SK-N-SH (cell line): ENCODE measurements around the gene AMHR2. TPM values are rescaled to one million over a fixed set of nuclear protein-coding genes. Genes with fewer than 3 reads are reported as not detected.
A peak's percentile ranks its signal among the peaks of the same experiment; 100 is the strongest.

ENCODE experiments used
- CTCF ChIA-PET: fragments of 300-600, 350-600 bp; formaldehyde crosslinking; extraction: SDS; loops from one replicate; lab custom pipeline; 2021; lab: Yijun Ruan, JAX
- POLR2A ChIA-PET: fragments of 350-600 bp; sonication (Branson Sonifier 250); formaldehyde crosslinking; extraction: SDS; loops from one replicate; lab custom pipeline; 2020; ENCODE audit warnings: antibody characterized with exemption, inconsistent platforms; lab: Yijun Ruan, JAX
- DNase-seq: peaks from one replicate; pipeline ENCODE4 v3.0.0; 2012
- H2AFZ ChIP-seq: fragments of 200-600 bp; sonication (generic); 2 replicates; pipeline ENCODE4 v1.8.1; 2016; ENCODE audit warnings: antibody characterized with exemption, mild to moderate bottlenecking, low read depth
- H3F3A ChIP-seq: fragments of 200-600 bp; sonication (generic); replicated peaks from 2 replicates; pipeline ENCODE3; 2016; ENCODE audit warnings: antibody characterized with exemption, mild to moderate bottlenecking; ENCODE audit not compliant: insufficient read depth
- H3K27ac ChIP-seq, 2 experiments: fragments of 200-500 bp in 1 of 2; fragments of 200-600 bp in 1 of 2; sonication (Bioruptor generic) in 1 of 2; sonication (generic), shearing (Covaris generic) in 1 of 2; 2 replicates each; pipeline versions ENCODE4 v1.5.1 to v1.6.1; 2014 to 2016; ENCODE audit warnings: low read depth in 2 of 2, inconsistent platforms in 1 of 2, low read length in 1 of 2, mild to moderate bottlenecking in 1 of 2, mixed read lengths in 1 of 2
- H3K27me3 ChIP-seq: fragments of 200-600 bp; sonication (generic), shearing (Covaris generic); 2 replicates; pipeline ENCODE4 v1.6.1; 2016; ENCODE audit warnings: mixed run types; ENCODE audit not compliant: insufficient read depth
- H3K36me3 ChIP-seq, 2 experiments: fragments of 200-500 bp in 1 of 2; fragments of 200-600 bp in 1 of 2; sonication (Bioruptor generic) in 1 of 2; sonication (generic) in 1 of 2; replicated peaks in 1 of 2; 2 replicates each; pipeline versions ENCODE3 to v1.5.1; 2014 to 2016; ENCODE audit warnings: low read length in 1 of 2, mild to moderate bottlenecking in 1 of 2; ENCODE audit not compliant: insufficient read depth in 2 of 2, control insufficient read depth in 1 of 2
- H3K4me1 ChIP-seq, 2 experiments: fragments of 200-500 bp in 1 of 2; fragments of 200-600 bp in 1 of 2; sonication (Bioruptor generic) in 1 of 2; sonication (generic), shearing (Covaris generic) in 1 of 2; 2 replicates each; pipeline versions ENCODE4 v1.5.1 to v1.6.1; 2014 to 2016; ENCODE audit warnings: low read depth in 1 of 2, low read length in 1 of 2, mixed run types in 1 of 2; ENCODE audit not compliant: insufficient read depth in 2 of 2, control insufficient read depth in 1 of 2
- H3K4me2 ChIP-seq: fragments of 200-600 bp; sonication (generic), shearing (Covaris generic); 2 replicates; pipeline ENCODE4 v1.6.1; 2017; ENCODE audit warnings: mixed run types
- H3K4me3 ChIP-seq, 2 experiments: fragments of 200-500 bp in 1 of 2; fragments of 200-600 bp in 1 of 2; sonication (Bioruptor generic) in 1 of 2; sonication (generic), shearing (Covaris generic) in 1 of 2; 2 replicates each; pipeline versions ENCODE4 v1.5.1 to v1.8.1; 2014 to 2016; ENCODE audit warnings: low read depth in 2 of 2, inconsistent platforms in 1 of 2, low read length in 1 of 2, mild to moderate bottlenecking in 1 of 2, mixed read lengths in 1 of 2, moderate library complexity in 1 of 2
- H3K79me2 ChIP-seq: fragments of 200-600 bp; sonication (generic); 2 replicates; pipeline ENCODE4 v1.8.1; 2017; ENCODE audit warnings: mild to moderate bottlenecking; ENCODE audit not compliant: insufficient read depth
- H3K9ac ChIP-seq: fragments of 200-600 bp; sonication (generic); 2 replicates; pipeline ENCODE4 v1.6.1; 2017; ENCODE audit warnings: mixed run types
- H3K9me2 ChIP-seq: fragments of 200-600 bp; sonication (generic); 2 replicates; pipeline ENCODE4 v1.6.1; 2017; ENCODE audit warnings: mixed run types
- H3K9me3 ChIP-seq: fragments of 200-600 bp; sonication (generic); 2 replicates; pipeline ENCODE4 v1.6.1; 2017; ENCODE audit warnings: mixed run types, mild to moderate bottlenecking, moderate library complexity
- H4K20me1 ChIP-seq: fragments of 200-600 bp; sonication (generic); 2 replicates; pipeline ENCODE4 v1.6.1; 2017; ENCODE audit warnings: mild to moderate bottlenecking, mixed run types; ENCODE audit not compliant: insufficient read depth
- FOSL2 ChIP-seq: IDR thresholded peaks from 2 replicates; pipeline ENCODE4 v1.4.0; 2012; ENCODE audit warnings: low read depth, mild to moderate bottlenecking, moderate library complexity, borderline replicate concordance
- FOXM1 ChIP-seq: IDR thresholded peaks from 2 replicates; pipeline ENCODE4 v1.4.0; 2012; ENCODE audit warnings: low read depth, mild to moderate bottlenecking
- JUND ChIP-seq: IDR thresholded peaks from 2 replicates; pipeline ENCODE4 v1.4.0; 2012
- MXI1 ChIP-seq: IDR thresholded peaks from 2 replicates; pipeline ENCODE4 v1.6.1; 2012; ENCODE audit warnings: mild to moderate bottlenecking, low read depth, low read length, improper control_type of control experiment
- POLR2AphosphoS5 ChIP-seq: IDR thresholded peaks from 2 replicates; pipeline ENCODE4 v1.6.1; 2012; ENCODE audit warnings: low read depth, low read length
- REST ChIP-seq: IDR thresholded peaks from 2 replicates; pipeline ENCODE4 v1.6.1; 2012; ENCODE audit warnings: mild to moderate bottlenecking, low read depth, low read length, moderate library complexity
- RFX5 ChIP-seq: IDR thresholded peaks from 2 replicates; pipeline ENCODE4 v1.6.1; 2012; ENCODE audit warnings: mild to moderate bottlenecking, improper control_type of control experiment, low read length
- TCF12 ChIP-seq: IDR thresholded peaks from 2 replicates; pipeline ENCODE4 v1.4.0; 2012
- USF1 ChIP-seq: IDR thresholded peaks from 2 replicates; pipeline ENCODE4 v1.4.0; 2012; ENCODE audit warnings: low read depth, borderline replicate concordance
- USF2 ChIP-seq: fragments of 150-350 bp; IDR thresholded peaks from 2 replicates; pipeline ENCODE4 v1.6.1; 2017; ENCODE audit warnings: antibody characterized with exemption, low read length, low read depth, borderline replicate concordance
- WGBS: methylation state at CpG from one replicate; pipeline ENCODE4 v1.1.6; 2017; ENCODE audit warnings: low lambda C conversion rate; 5-methylcytosine and 5-hydroxymethylcytosine counted together
- polyA plus RNA-seq, 3 experiments: library from polyadenylated mRNA; depleted of rRNA; stranded (reverse); fragments of >200 nt; gene quantifications; 2 replicates each; pipeline ENCODE4 v1.2.3, GENCODE V29; 2012

The AMHR2 gene
- polyA plus RNA-seq, 1 of the 3 experiments (the other 2 are of a cell fraction) = 0.03 TPM

GRCh38 chr12:53479331-53479730 lies 55.7 kb downstream of the AMHR2 start:
- TF ChIP-seq TCF12 (no peak), FOXM1 (no peak), MXI1 (no peak), USF2 (no peak), POLR2AphosphoS5 (no peak), FOSL2 (no peak), RFX5 (no peak), JUND (no peak), REST (no peak)
- H3K9me3 ChIP-seq = no peaks in the 10 kb centered on the region
- no peak overlapping the region for H3K4me2 ChIP-seq
- peaks cover 92% of the 10 kb centered on the region for H4K20me1 ChIP-seq
- ChIA-PET CTCF (interaction anchor here (0.8 to 1.8 kb wide), 5 partner anchors 9 to 154 kb away, joined by 3 to 6 read pairs (median 3); no protein-coding TSS in a partner anchor), POLR2A (no interaction called here)
- DNase-seq = no peak
- peak overlapping the region; percentile 39 to 46 for H3K27ac ChIP-seq
- H3K27me3 ChIP-seq = no peaks in the 10 kb centered on the region
- peaks cover 0 to 5% of the 10 kb centered on the region in 2 experiments; a peak in 2 of 4 replicates for H3K4me1 ChIP-seq
- H3F3A ChIP-seq = peaks cover 97% of the 10 kb centered on the region
- no peaks in the 10 kb centered on the region for H3K9me2 ChIP-seq
- 88% methylated on average over 5 of the region's 5 CpGs for WGBS
- H2AFZ ChIP-seq = no peak overlapping the region
- H3K36me3 ChIP-seq = peaks cover 89 to 95% of the 10 kb centered on the region in 2 experiments
- H3K9ac ChIP-seq = no peak overlapping the region
- no peak overlapping the region for H3K4me3 ChIP-seq
- H3K79me2 ChIP-seq = peaks cover 54% of the 10 kb centered on the region

- TF ChIP-seq POLR2AphosphoS5 (peak; percentile 74; the same call in 1 of the 2 replicates), USF1 (no peak)
- no peak for DNase-seq
- Histone ChIP-seq H3F3A (peaks cover 86% of the 10 kb centered on the region), H2AFZ (no peak overlapping the region), H3K27ac (peak overlapping the region; percentile 43 to 50; a peak in 3 of 4 replicates), H3K9me2 (no peaks in the 10 kb centered on the region), H3K27me3 (no peaks in the 10 kb centered on the region), H3K4me1 (peaks cover 0 to 5% of the 10 kb centered on the region in 2 experiments; a peak in 2 of 4 replicates), H3K36me3 (peaks cover 84% of the 10 kb centered on the region in 2 experiments), H3K4me2 (no peak overlapping the region), H3K79me2 (peaks cover 40% of the 10 kb centered on the region), H3K9ac (no peak overlapping the region), H4K20me1 (peaks cover 77% of the 10 kb centered on the region), H3K4me3 (no peak overlapping the region), H3K9me3 (no peaks in the 10 kb centered on the region)
- CTCF ChIA-PET = interaction anchor here (1.0 to 3.2 kb wide), 10 partner anchors 11 to 155 kb away, joined by 3 to 25 read pairs (median 4); partner anchors contain the start of gene TARBP2
- POLR2A ChIA-PET = interaction anchor here (1.5 to 4.4 kb wide), 5 partner anchors 11 to 28 kb away, joined by 5 to 28 read pairs (median 12); partner anchors contain the start of gene TARBP2
- 76% methylated on average over 11 of the region's 12 CpGs for WGBS
These were observed 57.1 kb downstream of the AMHR2 start for GRCh38 chr12:53480491-53481442.

Other genes with a start within 250 kb of the AMHR2 start
- gene ZNF740, start 243.1 kb upstream of the AMHR2 start, polyA plus RNA-seq (2012; rRNA removed) = 14.6 and 21.8 TPM in 2 replicates
- gene CSAD, start 242.9 kb upstream of the AMHR2 start, polyA plus RNA-seq (2012; rRNA removed) = 32.2 and 45.4 TPM in 2 replicates
- 0.25 and 0.31 TPM in 2 replicates for gene ITGB7, start 216.6 kb upstream of the AMHR2 start, polyA plus RNA-seq (2012; rRNA removed)
- gene RARG, start 191.6 kb upstream of the AMHR2 start, polyA plus RNA-seq (2012; rRNA removed) = 35.0 and 36.6 TPM in 2 replicates
- gene ESPL1, start 155.6 kb upstream of the AMHR2 start, polyA plus RNA-seq (2012; rRNA removed) = 6.9 and 8.6 TPM in 2 replicates
- 1,198 and 1,880 TPM in 2 replicates for gene PFDN5, start 128.3 kb upstream of the AMHR2 start, polyA plus RNA-seq (2012; rRNA removed)
- 93.5 and 101 TPM in 2 replicates for gene MYG1, start 124.2 kb upstream of the AMHR2 start, polyA plus RNA-seq (2012; rRNA removed)
- gene AAAS, start 102.2 kb upstream of the AMHR2 start, polyA plus RNA-seq (2012; rRNA removed) = 64.9 and 70.6 TPM in 2 replicates
- not detected in 2 replicates for gene SP7, start 87.5 kb upstream of the AMHR2 start, polyA plus RNA-seq (2012; rRNA removed)
- 12.9 and 18.8 TPM in 2 replicates for gene SP1, start 43.7 kb upstream of the AMHR2 start, polyA plus RNA-seq (2012; rRNA removed)
- gene PRR13, start 17.9 kb downstream of the AMHR2 start, polyA plus RNA-seq (2012; rRNA removed) = 58.5 and 59.3 TPM in 2 replicates
- gene PCBP2, start 28.2 kb downstream of the AMHR2 start, polyA plus RNA-seq (2012; rRNA removed) = 336 and 368 TPM in 2 replicates
- 57.6 and 80.9 TPM in 2 replicates for gene MAP3K12, start 75.6 kb downstream of the AMHR2 start, polyA plus RNA-seq (2012; rRNA removed)
- 57.8 and 69.8 TPM in 2 replicates for gene TARBP2, start 77.4 kb downstream of the AMHR2 start, polyA plus RNA-seq (2012; rRNA removed)
- gene NPFF, start 83.6 kb downstream of the AMHR2 start, polyA plus RNA-seq (2012; rRNA removed) = 0.13 TPM in 1 of 2 replicates, not detected in the other
- gene ATF7, start 202.5 kb downstream of the AMHR2 start, polyA plus RNA-seq (2012; rRNA removed) = 12.8 and 17.3 TPM in 2 replicates